GM21737 (cell line): Measurements from ENCODE around the gene E2F2.
"Not testable (repeated sequence)": the region's sequence is repeated elsewhere in the genome, so short reads cannot be mapped to it uniquely, and the experiment has no call there.

ENCODE experiments used
- ATAC-seq: cut with Tn5 transposase; IDR thresholded peaks from one replicate; pipeline ENCODE4 v1.9.1; 2021; ENCODE audit warnings: mild to moderate bottlenecking, moderate library complexity; ENCODE audit not compliant: unreplicated experiment

Gene E2F2

GRCh38 chr1:23525558-23526250 is 5.3 kb downstream of the E2F2 start:
- ATAC-seq: no peak

GRCh38 chr1:23524716-23525401 is 6.2 kb downstream of the E2F2 start:
- ATAC-seq: no peak

GRCh38 chr1:23524163-23524562 is 6.9 kb downstream of the E2F2 start:
- no peak for ATAC-seq

- ATAC-seq: no peak
These were observed 8.6 kb downstream of the E2F2 start for GRCh38 chr1:23522244-23522982.

GRCh38 chr1:23521588-23521987 is 9.4 kb downstream of the E2F2 start:
- ATAC-seq: no peak

GRCh38 chr1:23517581-23517980 is 13.5 kb downstream of the E2F2 start:
- no peak for ATAC-seq

DNA sequence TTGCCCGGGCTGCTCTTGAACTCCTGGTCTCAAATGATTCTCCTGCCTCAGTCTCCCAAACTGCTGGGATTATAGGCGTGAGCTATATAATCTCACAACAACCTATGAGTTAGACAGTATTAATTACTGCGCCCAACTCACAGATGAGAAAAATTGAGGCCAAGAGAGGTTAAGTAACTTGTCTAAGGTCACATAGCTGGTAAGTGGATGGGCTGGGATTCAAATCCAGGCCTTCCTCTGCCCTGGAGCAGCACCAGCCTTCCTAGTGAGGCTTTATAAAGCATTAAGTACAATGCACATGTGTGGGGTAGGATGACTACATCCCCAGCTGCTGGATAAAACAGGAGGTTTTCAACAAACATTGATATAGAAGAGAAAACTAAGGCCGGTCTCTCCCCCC is 15.1 kb downstream of the E2F2 start:
- no peak for ATAC-seq

- ATAC-seq: no peak
These were observed 16.8 kb downstream of the E2F2 start for GRCh38 chr1:23514111-23514679.

DNA sequence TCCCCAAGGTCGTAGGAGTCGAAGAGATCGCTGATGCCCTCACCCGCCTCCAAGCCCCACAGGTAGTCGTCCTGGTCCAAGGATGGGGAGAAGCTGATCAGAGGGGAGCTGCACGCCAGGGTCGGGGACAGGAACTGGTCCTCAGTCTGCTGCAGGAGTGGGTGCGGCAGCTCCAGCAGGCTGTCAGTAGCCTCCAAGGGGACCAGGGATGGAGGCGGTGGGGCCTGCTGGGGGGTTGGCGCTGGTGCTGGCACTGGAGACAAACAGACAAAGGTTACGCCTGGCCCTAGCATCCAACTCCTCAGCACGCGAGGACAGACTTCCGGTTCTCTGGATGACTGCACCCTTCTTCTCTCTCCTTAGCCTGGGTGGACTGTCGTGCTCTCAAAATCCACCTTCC is 21.1 kb downstream of the E2F2 start:
- ATAC-seq: no peak

DNA sequence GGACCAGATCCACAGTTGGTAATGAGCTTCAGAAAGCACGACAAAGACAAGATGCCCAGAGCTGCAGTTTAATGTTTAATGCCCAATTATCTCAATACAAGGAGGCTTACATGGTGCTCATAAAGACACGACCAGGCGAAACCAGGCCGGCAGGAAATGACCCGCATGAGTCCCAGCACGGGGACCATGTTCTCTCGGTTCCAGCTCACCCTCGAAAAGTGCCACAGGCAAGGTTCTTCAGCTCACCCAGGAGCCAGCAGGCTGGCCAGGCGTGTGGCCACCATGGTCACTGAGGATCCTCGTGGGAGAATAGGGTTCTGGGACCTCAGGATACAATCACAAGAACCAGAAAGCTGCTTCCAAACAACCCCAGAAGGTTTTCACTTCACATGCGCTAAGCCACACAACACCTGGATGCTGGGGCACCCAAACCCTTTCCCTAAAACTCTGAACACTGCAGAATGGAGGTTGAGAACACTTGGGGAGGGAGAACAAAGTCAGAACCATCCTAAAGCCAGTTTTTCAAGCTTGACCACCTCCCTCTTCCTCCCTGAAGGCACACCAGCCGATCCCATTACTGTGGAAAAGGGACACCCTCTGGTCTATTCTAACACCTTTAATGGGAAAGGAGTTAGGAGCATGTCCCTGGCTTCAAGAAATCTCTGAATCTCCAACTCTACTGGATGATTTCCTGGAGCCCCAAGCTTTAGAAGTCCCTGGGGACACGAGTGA is 24.5 kb downstream of the E2F2 start:
- ATAC-seq: no peak

DNA sequence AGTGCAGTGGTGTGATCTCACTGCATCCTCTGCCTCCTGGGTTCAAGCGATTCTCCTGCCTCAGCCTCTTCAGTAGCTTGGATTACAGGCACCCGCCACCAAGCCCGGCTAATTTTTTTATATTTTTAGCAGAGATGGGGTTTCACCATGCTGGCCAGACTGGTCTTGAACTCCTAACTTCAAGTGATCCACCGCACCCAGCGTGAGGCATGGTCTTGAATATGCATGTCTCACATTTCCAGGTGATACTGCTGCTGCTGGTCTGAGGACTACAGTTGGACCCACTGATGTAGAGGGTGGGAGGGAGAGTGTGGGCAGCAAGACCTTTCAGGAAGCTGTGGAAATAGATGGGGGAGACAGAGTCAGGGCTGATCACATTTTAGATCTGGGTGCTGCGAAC is 25.2 kb downstream of the E2F2 start:
- ATAC-seq: no peak

GRCh38 chr1:23504156-23504555 is 26.9 kb downstream of the E2F2 start:
- not testable (repeated sequence) for ATAC-seq

GRCh38 chr1:23502951-23503350 is 28.1 kb downstream of the E2F2 start:
- ATAC-seq: no peak

DNA sequence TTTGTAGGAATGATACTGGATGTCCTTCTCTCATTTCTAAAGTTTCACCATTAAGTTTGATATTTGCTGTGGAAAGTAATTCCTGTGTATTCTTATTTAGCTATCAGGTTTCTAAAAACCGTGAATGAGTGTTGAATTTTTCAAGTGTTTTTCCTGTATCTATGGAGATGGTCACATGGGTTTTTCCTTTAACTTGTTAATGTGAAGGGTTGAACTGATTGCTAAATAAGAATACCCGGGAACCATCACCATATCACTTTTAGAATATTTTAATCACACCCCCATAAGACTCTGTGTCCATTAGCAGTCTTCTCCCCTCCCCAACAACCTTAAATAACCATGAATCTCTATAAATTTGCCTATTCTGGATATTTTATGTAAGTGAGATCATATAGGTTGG is 30.6 kb downstream of the E2F2 start:
- no peak for ATAC-seq

DNA sequence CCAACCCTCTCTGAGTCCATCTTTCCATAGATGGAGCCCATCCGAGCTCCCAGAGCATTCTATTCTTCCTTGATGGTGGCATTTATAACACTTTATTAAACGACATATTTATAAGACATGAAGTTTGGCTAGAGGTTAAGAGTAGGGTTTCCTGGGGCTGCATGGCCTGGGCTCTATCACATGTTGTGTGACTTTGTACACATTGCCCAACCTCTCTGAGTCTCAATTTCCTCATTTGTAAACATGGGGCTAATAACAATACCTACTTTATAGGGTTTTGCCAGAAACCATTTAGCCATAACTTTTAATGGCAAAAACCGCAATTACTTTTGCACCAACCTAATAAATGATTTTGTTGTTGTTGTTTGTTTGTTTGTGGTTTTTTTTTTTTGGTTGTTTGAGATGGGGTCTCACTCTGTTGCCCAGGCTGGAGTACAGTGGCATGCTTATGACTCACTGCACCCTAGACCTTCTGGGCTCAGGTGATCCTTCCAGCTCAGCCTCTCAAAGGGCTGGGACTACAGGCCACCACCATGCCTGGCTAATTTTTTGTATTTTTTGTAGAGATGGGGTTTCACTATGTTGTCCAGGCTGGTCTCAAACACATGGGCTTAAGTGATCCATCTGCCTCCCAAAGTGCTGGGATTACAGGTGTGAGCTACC is 33.1 kb downstream of the E2F2 start:
- ATAC-seq: no peak

DNA sequence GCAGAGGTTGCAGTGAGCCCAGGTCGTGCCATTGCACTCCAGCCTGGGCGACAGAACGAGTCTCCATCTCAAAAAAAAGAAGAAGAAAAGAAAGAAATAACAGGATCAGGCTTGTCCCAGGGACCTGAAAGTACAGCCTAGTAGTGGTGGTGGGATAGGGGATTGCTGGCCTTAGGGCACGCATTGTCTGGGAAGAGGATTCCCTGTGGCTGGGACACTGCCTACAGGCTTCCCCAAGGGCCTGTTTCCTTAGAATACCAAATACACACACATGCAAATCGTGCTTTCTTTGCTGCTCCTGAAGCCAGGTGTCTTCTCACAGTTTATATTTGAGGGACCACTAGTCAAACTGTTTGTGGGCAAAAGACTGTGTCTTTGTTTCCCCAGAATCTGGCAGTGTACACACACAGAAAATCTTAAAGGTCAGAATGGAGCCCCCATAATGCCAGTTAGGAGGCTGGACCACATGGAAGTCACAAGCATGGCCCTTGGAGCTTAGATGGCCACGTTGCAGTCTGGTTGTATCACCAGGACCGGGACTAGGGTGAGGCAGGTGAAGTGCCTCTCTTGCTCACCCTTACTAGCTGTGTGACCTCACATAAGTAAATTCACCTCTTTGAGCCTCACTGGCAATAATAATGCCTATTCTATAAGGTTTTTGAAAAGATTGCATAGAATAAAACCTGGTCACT is 34.4 kb downstream of the E2F2 start:
- ATAC-seq: no peak

- ATAC-seq: not testable (repeated sequence)
These were observed 36.2 kb downstream of the E2F2 start for GRCh38 chr1:23494836-23495235.

DNA sequence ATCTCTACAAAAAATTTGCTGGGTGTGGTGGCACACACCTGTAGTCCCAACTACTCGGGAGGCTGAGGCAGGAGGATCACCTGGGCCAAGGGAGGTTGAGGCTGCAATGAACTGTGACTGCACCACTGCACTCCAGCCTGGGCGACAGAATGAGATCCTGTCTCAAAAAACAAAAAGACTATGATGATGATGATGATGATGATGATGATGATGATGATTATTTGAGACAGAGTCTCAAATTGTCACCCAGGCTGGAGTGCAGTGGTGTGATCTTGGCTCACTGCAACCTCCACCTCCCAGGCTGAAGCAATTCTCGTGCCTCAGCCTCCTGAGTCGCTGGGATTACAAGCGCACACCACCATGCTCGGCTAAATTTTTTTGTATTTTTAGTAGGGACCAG is 38.3 kb downstream of the E2F2 start:
- ATAC-seq: not testable (repeated sequence)

GRCh38 chr1:23492132-23492720 is 38.8 kb downstream of the E2F2 start:
- ATAC-seq: no peak
